Measurements from ENCODE around the gene PRPS2. TPM values are rescaled to one million over a fixed set of nuclear protein-coding genes. Genes with fewer than 3 reads are reported as not detected.

Gene PRPS2
- total and polyA plus RNA-seq, 2 of the 8 experiments (the other 6 are each of a cell fraction or from before 2014, with no cell fraction given) = 11.8 to 31.4 TPM

DNA sequence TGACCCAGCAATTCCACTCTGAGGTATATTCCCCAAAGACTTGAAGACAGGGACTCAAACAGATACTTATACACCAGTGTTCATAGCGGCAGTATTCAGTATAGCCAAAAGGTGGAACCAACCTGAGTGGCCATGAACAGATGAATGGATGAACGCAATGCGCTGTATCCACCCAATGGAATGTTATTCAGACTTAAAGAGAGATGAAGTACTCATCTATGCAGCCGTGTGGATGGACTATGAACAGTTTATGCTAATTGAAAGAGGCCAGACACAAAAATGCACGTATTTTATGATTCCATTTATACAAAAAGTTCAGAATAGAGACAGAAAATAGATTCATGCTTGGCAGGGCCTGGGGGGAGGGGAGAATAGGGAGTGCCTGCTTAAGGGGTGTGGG is 26.3 kb downstream of the PRPS2 start:
- H3K14ac ChIP-seq (ENCODE audit: insufficient read length) = no peak overlapping the region
- DNase-seq (ENCODE audit: low read depth in 1 of 2, low spot score in 2 of 2) (no peak), FAIRE-seq (no peak)
- H3K4ac ChIP-seq (replicated peaks; ENCODE audit: insufficient read length, low read depth, low read length) = no peak overlapping the region
- 100% methylated on average over 4 of the region's 5 CpGs; no CpG with 5 or more reads in 1 of the 2 experiments for WGBS, 2 experiments (ENCODE audit: extremely low coverage in 1 of 2, insufficient coverage in 1 of 2, insufficient read length in 1 of 2, insufficient replicate concordance in 2 of 2, low coverage in 1 of 2, low lambda C conversion rate in 2 of 2, missing lambda C conversion rate in 1 of 2)
- no peaks in the 10 kb centered on the region for H3K79me2 ChIP-seq (ENCODE audit: control insufficient read depth in 1 of 2, insufficient read depth in 2 of 2, low read length in 2 of 2)
- ChIA-PET CTCF (ENCODE audit: partially characterized antibody) (no interaction called here), POLR2A (ENCODE audit: partially characterized antibody) (no interaction called here)
- no peak overlapping the region for H3K9ac ChIP-seq (replicated peaks in 1 of 4; ENCODE audit: extremely low read depth in 1 of 4, low read depth in 3 of 4, low read length in 3 of 4)
- no peak overlapping the region for H3K27ac ChIP-seq (ENCODE audit: low read depth, low read length)
- H4K5ac ChIP-seq (ENCODE audit: insufficient read length, low read depth, low read length) = no peak overlapping the region
- H3K23ac ChIP-seq (ENCODE audit: insufficient read length) = no peak overlapping the region
- H2AK5ac ChIP-seq (ENCODE audit: low read depth, low read length) = no peak overlapping the region
- H3K79me1 ChIP-seq (ENCODE audit: low read depth, low read length) = no peaks in the 10 kb centered on the region
- TF ChIP-seq SIN3A (conservative IDR thresholded peaks at IDR 0.05 in 1 of 2, IDR thresholded peaks at IDR 0.05 in 1 of 2; ENCODE audit: low read depth in 1 of 2, low read length in 2 of 2) = no peak
- TF ChIP-seq, protein P1, sequence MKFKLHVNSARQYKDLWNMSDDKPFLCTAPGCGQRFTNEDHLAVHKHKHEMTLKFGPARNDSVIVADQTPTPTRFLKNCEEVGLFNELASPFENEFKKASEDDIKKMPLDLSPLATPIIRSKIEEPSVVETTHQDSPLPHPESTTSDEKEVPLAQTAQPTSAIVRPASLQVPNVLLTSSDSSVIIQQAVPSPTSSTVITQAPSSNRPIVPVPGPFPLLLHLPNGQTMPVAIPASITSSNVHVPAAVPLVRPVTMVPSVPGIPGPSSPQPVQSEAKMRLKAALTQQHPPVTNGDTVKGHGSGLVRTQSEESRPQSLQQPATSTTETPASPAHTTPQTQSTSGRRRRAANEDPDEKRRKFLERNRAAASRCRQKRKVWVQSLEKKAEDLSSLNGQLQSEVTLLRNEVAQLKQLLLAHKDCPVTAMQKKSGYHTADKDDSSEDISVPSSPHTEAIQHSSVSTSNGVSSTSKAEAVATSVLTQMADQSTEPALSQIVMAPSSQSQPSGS (IDR thresholded peaks at IDR 0.05; ENCODE audit: low read length) = no peak
- TF ChIP-seq, protein P2, sequence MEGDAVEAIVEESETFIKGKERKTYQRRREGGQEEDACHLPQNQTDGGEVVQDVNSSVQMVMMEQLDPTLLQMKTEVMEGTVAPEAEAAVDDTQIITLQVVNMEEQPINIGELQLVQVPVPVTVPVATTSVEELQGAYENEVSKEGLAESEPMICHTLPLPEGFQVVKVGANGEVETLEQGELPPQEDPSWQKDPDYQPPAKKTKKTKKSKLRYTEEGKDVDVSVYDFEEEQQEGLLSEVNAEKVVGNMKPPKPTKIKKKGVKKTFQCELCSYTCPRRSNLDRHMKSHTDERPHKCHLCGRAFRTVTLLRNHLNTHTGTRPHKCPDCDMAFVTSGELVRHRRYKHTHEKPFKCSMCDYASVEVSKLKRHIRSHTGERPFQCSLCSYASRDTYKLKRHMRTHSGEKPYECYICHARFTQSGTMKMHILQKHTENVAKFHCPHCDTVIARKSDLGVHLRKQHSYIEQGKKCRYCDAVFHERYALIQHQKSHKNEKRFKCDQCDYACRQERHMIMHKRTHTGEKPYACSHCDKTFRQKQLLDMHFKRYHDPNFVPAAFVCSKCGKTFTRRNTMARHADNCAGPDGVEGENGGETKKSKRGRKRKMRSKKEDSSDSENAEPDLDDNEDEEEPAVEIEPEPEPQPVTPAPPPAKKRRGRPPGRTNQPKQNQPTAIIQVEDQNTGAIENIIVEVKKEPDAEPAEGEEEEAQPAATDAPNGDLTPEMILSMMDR (IDR thresholded peaks at IDR 0.05; ENCODE audit: control extremely low read depth in 1 of 3, insufficient read depth in 1 of 3, low read depth in 1 of 3, low read length in 3 of 3) = no peak
- H2AFZ ChIP-seq (ENCODE audit: low read length) = no peak overlapping the region
- H3K4me3 ChIP-seq (ENCODE audit: extremely low read depth in 1 of 4, insufficient read depth in 2 of 4, low read depth in 3 of 4, low read length in 4 of 4) = no peak overlapping the region
- no peak overlapping the region for H4K8ac ChIP-seq (ENCODE audit: extremely low read depth, insufficient read depth, low read length)
- H3K4me2 ChIP-seq (ENCODE audit: insufficient read depth in 1 of 2, low read depth in 2 of 2, low read length in 2 of 2) = no peak overlapping the region
- no peak overlapping the region for H3K56ac ChIP-seq (replicated peaks; ENCODE audit: insufficient read length, low read depth, low read length)
- H4K91ac ChIP-seq (replicated peaks; ENCODE audit: insufficient read length, low read length) = no peak overlapping the region
- peaks cover 0 to 1% of the 10 kb centered on the region in 2 experiments for H4K20me1 ChIP-seq (replicated peaks in 1 of 2; ENCODE audit: control insufficient read depth in 1 of 2, insufficient read depth in 2 of 2, low read length in 2 of 2)
- peaks cover 2 to 15% (median 8%) of the 10 kb centered on the region in 4 experiments; a peak in 5 of 8 replicates for H3K36me3 ChIP-seq (ENCODE audit: control insufficient read depth in 2 of 4, insufficient read depth in 4 of 4, low read length in 3 of 4)
- no peak overlapping the region for H2BK120ac ChIP-seq (replicated peaks; ENCODE audit: low read depth, low read length)
- no peaks in the 10 kb centered on the region for H3K23me2 ChIP-seq (ENCODE audit: low read depth, low read length)
- no peak overlapping the region for H2BK15ac ChIP-seq (ENCODE audit: low read length)
- H2BK5ac ChIP-seq (ENCODE audit: low read depth, low read length) = no peak overlapping the region
- no peak overlapping the region for H2BK20ac ChIP-seq (ENCODE audit: low read length)
- no peaks in the 10 kb centered on the region for H3K9me3 ChIP-seq (ENCODE audit: insufficient read depth in 2 of 2, low read depth in 1 of 2, low read length in 1 of 2)
- H2BK12ac ChIP-seq (ENCODE audit: low read depth, low read length) = no peak overlapping the region
- no peak overlapping the region for H3K18ac ChIP-seq (ENCODE audit: extremely low read depth, low read length)
- H3K4me1 ChIP-seq (replicated peaks in 1 of 4; ENCODE audit: control insufficient read depth in 3 of 4, insufficient read depth in 4 of 4, low read length in 3 of 4) = no peaks in the 10 kb centered on the region
- no peaks in the 10 kb centered on the region for H3K27me3 ChIP-seq (replicated peaks in 1 of 4; ENCODE audit: control insufficient read depth in 3 of 4, extremely low read depth in 1 of 4, insufficient read depth in 3 of 4, low read length in 3 of 4)
